A549 (cell line): ENCODE measurements around the gene CATSPERZ.

Experiments used
- CTCF ChIP-seq: fragments of >200 bp; sonication (Bioruptor Twin); formaldehyde crosslinking; IDR thresholded peaks from 3 replicates; pipeline ENCODE4 v1.5.1; 2016
- MAFK ChIP-seq: fragments of 450-650 bp; IDR thresholded peaks from 2 replicates; pipeline ENCODE4 v1.6.1; 2014; ENCODE audit not compliant: partially characterized antibody

- TF ChIP-seq CTCF (no peak), MAFK (no peak)
These were observed 44.6 kb downstream of the CATSPERZ start for GRCh38 chr11:64344787-64345186.
